K562 (cell line): ENCODE data around the gene S100A1. TPM values are rescaled to one million over a fixed set of nuclear protein-coding genes. Genes with fewer than 3 reads are reported as not detected.

Experiments used
- ASH1L ChIP-seq: fragments of 450-650 bp; IDR thresholded peaks from 2 replicates; pipeline ENCODE4 v1.6.1; 2018; ENCODE audit warnings: borderline replicate concordance, mild to moderate bottlenecking, low read depth; ENCODE audit not compliant: partially characterized antibody
- BACH1 ChIP-seq: fragments of 200-800 bp; sonication (Bioruptor generic); IDR thresholded peaks from 2 replicates; pipeline ENCODE4 v1.6.1; 2016; ENCODE audit warnings: missing genetic modification characterization, missing compliant biosample characterization
- BCOR ChIP-seq: fragments of 450-650 bp; IDR thresholded peaks from 2 replicates; pipeline ENCODE4 v1.6.1; 2016
- FOSL1 ChIP-seq: fragments of 200-800 bp; sonication (Bioruptor generic); conservative IDR thresholded peaks from 2 replicates; pipeline ENCODE4 v1.6.1; 2016; ENCODE audit warnings: missing genetic modification characterization, missing compliant biosample characterization
- GABPA ChIP-seq: fragments of 200-800 bp; sonication (Bioruptor generic); conservative IDR thresholded peaks from 2 replicates; pipeline ENCODE4 v1.6.1; 2016; ENCODE audit warnings: low read depth, missing genetic modification characterization, missing compliant biosample characterization
- HDAC2 ChIP-seq: fragments of 450-650 bp; IDR thresholded peaks from 2 replicates; pipeline ENCODE4 v1.6.1; 2016; ENCODE audit warnings: mild to moderate bottlenecking
- HMGN3 ChIP-seq: IDR thresholded peaks from 2 replicates; pipeline ENCODE4 v1.6.1; 2011; ENCODE audit warnings: borderline replicate concordance, low read depth, mild to moderate bottlenecking, mixed read lengths, low read length; ENCODE audit not compliant: insufficient read length; ENCODE audit errors: extremely low read depth
- KDM2B ChIP-seq: fragments of 250-450 bp; sonication (Bioruptor Pico); IDR thresholded peaks from 2 replicates; pipeline ENCODE4 v1.8.0; 2021; ENCODE audit warnings: mild to moderate bottlenecking, moderate library complexity
- NEUROD1 ChIP-seq: fragments of 150-350 bp; IDR thresholded peaks from 2 replicates; pipeline ENCODE4 v1.6.1; 2014; ENCODE audit warnings: borderline replicate concordance, low read length, low read depth; ENCODE audit not compliant: partially characterized antibody
- OTX1 ChIP-seq: fragments of 450-650 bp; formaldehyde crosslinking; IDR thresholded peaks from 2 replicates; pipeline ENCODE4 v1.4.0; 2022; ENCODE audit warnings: mild to moderate bottlenecking
- PRMT5 ChIP-seq: sonication (generic); formaldehyde crosslinking; IDR thresholded peaks from 2 replicates; pipeline ENCODE4 v1.5.0; 2020; ENCODE audit warnings: missing genetic modification reagents
- RBFOX2 ChIP-seq: fragments of 200-400 bp; formaldehyde crosslinking; IDR thresholded peaks from 2 replicates; pipeline ENCODE4 v1.6.1; 2017; ENCODE audit warnings: low read depth, mild to moderate bottlenecking, low read length, moderate library complexity
- RNF2 ChIP-seq: sonication (generic); IDR thresholded peaks from 2 replicates; pipeline ENCODE4 v1.6.1; 2016
- SMARCA5 ChIP-seq: fragments of 450-650 bp; IDR thresholded peaks from 2 replicates; pipeline ENCODE4 v1.6.1; 2016
- TFAM ChIP-seq: fragments of 250-450 bp; sonication (Bioruptor Pico); conservative IDR thresholded peaks from 2 replicates; pipeline ENCODE4 v1.5.0; 2021; ENCODE audit warnings: mild to moderate bottlenecking, moderate library complexity
- YY1 ChIP-seq, 3 experiments: IDR thresholded peaks; 2 replicates each; pipeline ENCODE4 v1.6.1; 2011; ENCODE audit warnings: low read length in 2 of 3, mild to moderate bottlenecking in 2 of 3, moderate library complexity in 2 of 3, borderline replicate concordance in 1 of 3, control low read depth in 1 of 3, low read depth in 1 of 3; ENCODE audit not compliant: insufficient read depth in 3 of 3, insufficient replicate concordance in 2 of 3, control insufficient read depth in 1 of 3, insufficient read length in 1 of 3; ENCODE audit errors: extremely low read depth in 1 of 3
- ZBTB7A ChIP-seq: IDR thresholded peaks from 2 replicates; pipeline ENCODE4 v1.6.1; 2011; ENCODE audit warnings: low read depth, mild to moderate bottlenecking, low read length, moderate library complexity, borderline replicate concordance; ENCODE audit not compliant: control insufficient read depth
- ZNF212 ChIP-seq: fragments of 450-650 bp; formaldehyde crosslinking; IDR thresholded peaks from 2 replicates; pipeline ENCODE4 v1.4.0; 2020; ENCODE audit warnings: mild to moderate bottlenecking
- ZNF263 ChIP-seq: sonication (generic); formaldehyde crosslinking; IDR thresholded peaks from 2 replicates; pipeline ENCODE4 v1.8.0; 2022; ENCODE audit warnings: mild to moderate bottlenecking, missing genetic modification reagents, borderline replicate concordance
- polyA plus RNA-seq, 8 experiments: library from polyadenylated mRNA; depleted of rRNA in 4 of 8; stranded (reverse) in 5 of 8; unstranded in 3 of 8; fragments of >200 nt; fragmentation: Nextera tagmentation in 2 of 8; fragmentation: Illumina TruSeq in 1 of 8; extraction: Ambion mirVana in 2 of 8; extraction: Trizol in 1 of 8; gene quantifications; 2 replicates each; pipeline versions ENCODE4 v1.2.1 to v1.2.3, GENCODE V29; 2011 to 2014; ENCODE audit warnings: inconsistent platforms in 1 of 8, missing spikeins in 1 of 8
- total RNA-seq, 7 experiments: library from RNA; depleted of rRNA in 6 of 7; stranded (reverse); fragments of >200 nt in 6 of 7; fragmentation: Illumina TruSeq in 2 of 7; extraction: Trizol in 2 of 7; gene quantifications; 2 replicates each; pipeline versions ENCODE4 v1.2.1 to v1.2.3, GENCODE V29; 2011 to 2021; ENCODE audit warnings: low replicate concordance in 1 of 7
- TF ChIP-seq, protein P1 (sequence below), 2 experiments: IDR thresholded peaks in 1 of 2; conservative IDR thresholded peaks in 1 of 2; 2 replicates each; pipeline ENCODE4 v1.6.1; 2016; ENCODE audit warnings: low read depth in 2 of 2, mild to moderate bottlenecking in 1 of 2, missing compliant biosample characterization in 1 of 2, missing genetic modification characterization in 1 of 2, moderate library complexity in 1 of 2
- TF ChIP-seq, protein P2 (sequence below): sonication (generic); formaldehyde crosslinking; IDR thresholded peaks from 2 replicates; pipeline ENCODE4 v1.8.0; 2022; ENCODE audit warnings: missing genetic modification reagents, mild to moderate bottlenecking, borderline replicate concordance
- TF ChIP-seq, protein P3 (sequence below): sonication (generic); formaldehyde crosslinking; IDR thresholded peaks from 2 replicates; pipeline ENCODE4 v1.8.0; 2022; ENCODE audit warnings: mild to moderate bottlenecking, missing genetic modification reagents

The S100A1 gene
- total and polyA plus RNA-seq, 9 of the 15 experiments (the other 6 are each of a cell fraction or from before 2014, with no cell fraction given) = 0.44 to 30.1 (median 12.7) TPM

DNA sequence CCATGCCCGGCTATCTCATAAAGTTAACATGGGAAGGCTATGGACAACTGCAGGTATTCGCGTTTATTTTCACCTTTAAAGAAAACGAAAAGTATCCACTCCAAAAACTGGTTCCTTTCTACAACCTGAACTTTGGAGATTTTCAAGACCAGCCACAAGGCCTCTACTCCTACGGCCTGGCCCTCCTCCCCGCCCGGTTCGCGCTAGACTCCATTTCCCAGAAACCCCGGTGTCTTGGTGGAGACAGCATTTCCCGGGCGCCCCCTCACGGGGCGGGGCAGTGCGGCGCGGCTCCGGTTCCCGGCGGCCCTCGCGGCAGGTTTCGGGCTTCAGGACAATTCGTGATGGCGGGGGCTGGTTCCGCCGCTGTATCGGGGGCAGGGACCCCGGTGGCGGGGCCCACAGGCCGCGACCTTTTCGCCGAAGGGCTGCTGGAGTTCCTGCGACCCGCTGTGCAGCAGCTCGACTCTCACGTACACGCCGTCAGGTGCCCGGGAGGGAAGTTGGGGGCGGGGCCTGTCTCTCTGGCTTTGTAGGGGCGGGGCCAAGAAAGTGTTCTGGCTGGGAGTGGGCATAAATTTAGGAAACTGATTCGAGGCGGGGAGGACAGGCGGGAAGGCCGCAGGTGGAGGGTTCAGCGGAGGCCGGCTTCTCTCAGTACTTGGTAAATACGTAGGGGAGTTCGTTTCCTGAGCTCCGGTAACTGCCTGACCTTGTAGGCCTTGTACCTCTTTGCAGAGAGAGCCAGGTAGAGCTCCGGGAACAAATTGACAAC is 30.4 kb downstream of the S100A1 start, which contains the start of gene SNAPIN (continued):
- peak; percentile 84 for TF ChIP-seq GABPA (tag)
- TF ChIP-seq SMARCA5 = no peak
- TF ChIP-seq RNF2 = no peak
- TF ChIP-seq FOSL1 (tag) = 0 out of 2 replicates have a peak, but pooled peaks have one; percentile 43
- peak; percentile 94 for TF ChIP-seq RBFOX2
- no peak for TF ChIP-seq BCOR
- TF ChIP-seq TFAM = no peak
- TF ChIP-seq ZNF263 (CRISPR knock-in tag) = 0 out of 2 replicates have a peak, but pooled peaks have one; percentile 17
- peak; percentile 58 for TF ChIP-seq HMGN3
- TF ChIP-seq KDM2B (CRISPR knock-in tag) = no peak
- TF ChIP-seq, protein P1, sequence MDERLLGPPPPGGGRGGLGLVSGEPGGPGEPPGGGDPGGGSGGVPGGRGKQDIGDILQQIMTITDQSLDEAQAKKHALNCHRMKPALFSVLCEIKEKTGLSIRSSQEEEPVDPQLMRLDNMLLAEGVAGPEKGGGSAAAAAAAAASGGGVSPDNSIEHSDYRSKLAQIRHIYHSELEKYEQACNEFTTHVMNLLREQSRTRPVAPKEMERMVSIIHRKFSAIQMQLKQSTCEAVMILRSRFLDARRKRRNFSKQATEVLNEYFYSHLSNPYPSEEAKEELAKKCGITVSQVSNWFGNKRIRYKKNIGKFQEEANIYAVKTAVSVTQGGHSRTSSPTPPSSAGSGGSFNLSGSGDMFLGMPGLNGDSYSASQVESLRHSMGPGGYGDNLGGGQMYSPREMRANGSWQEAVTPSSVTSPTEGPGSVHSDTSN (CRISPR knock-in tag; IDR thresholded peaks at IDR 0.05; ENCODE audit: low read depth) = no peak
- TF ChIP-seq, protein P1 (tag; conservative IDR thresholded peaks at IDR 0.05; ENCODE audit: low read depth) = no peak
- TF ChIP-seq, protein P2, sequence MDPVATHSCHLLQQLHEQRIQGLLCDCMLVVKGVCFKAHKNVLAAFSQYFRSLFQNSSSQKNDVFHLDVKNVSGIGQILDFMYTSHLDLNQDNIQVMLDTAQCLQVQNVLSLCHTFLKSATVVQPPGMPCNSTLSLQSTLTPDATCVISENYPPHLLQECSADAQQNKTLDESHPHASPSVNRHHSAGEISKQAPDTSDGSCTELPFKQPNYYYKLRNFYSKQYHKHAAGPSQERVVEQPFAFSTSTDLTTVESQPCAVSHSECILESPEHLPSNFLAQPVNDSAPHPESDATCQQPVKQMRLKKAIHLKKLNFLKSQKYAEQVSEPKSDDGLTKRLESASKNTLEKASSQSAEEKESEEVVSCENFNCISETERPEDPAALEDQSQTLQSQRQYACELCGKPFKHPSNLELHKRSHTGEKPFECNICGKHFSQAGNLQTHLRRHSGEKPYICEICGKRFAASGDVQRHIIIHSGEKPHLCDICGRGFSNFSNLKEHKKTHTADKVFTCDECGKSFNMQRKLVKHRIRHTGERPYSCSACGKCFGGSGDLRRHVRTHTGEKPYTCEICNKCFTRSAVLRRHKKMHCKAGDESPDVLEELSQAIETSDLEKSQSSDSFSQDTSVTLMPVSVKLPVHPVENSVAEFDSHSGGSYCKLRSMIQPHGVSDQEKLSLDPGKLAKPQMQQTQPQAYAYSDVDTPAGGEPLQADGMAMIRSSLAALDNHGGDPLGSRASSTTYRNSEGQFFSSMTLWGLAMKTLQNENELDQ (CRISPR knock-in tag) = no peak
- no peak for TF ChIP-seq PRMT5 (CRISPR knock-in tag)
- peak; percentile 11 to 80 (median 74) for TF ChIP-seq YY1 (IDR thresholded peaks at IDR 0.05; ENCODE audit: borderline replicate concordance in 1 of 3, control insufficient read depth in 1 of 3, extremely low read depth in 1 of 3, insufficient read depth in 3 of 3, insufficient read length in 1 of 3, insufficient replicate concordance in 2 of 3, low read depth in 1 of 3, low read length in 2 of 3)
- TF ChIP-seq HDAC2 = no peak
- TF ChIP-seq ASH1L = no peak
- peak; percentile 48; the same call in 1 of the 2 replicates for TF ChIP-seq ZBTB7A
- TF ChIP-seq, protein P3, sequence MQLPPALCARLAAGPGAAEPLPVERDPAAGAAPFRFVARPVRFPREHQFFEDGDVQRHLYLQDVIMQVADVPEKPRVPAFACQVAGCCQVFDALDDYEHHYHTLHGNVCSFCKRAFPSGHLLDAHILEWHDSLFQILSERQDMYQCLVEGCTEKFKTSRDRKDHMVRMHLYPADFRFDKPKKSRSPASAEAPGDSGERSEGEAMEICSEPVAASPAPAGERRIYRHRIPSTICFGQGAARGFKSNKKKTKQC (CRISPR knock-in tag) = no peak
- TF ChIP-seq BACH1 (tag) = no peak
- no peak for TF ChIP-seq OTX1 (CRISPR knock-in tag)
- no peak for TF ChIP-seq ZNF212 (CRISPR knock-in tag)
- peak; percentile 47 for TF ChIP-seq NEUROD1
